ENCODE results near the gene LHFPL3.

- TF ChIP-seq CTCF (conservative IDR thresholded peaks at IDR 0.05), result no peak
- no peak for TF ChIP-seq ZFX (IDR thresholded peaks at IDR 0.05)
Measured at GRCh38 chr7:104444017-104444416, 115.6 kb downstream of the LHFPL3 start.

Measured in C4-2B (cell line).